T-cell (primary cell): ENCODE measurements around the gene RABIF. TPM values are rescaled to one million over a fixed set of nuclear protein-coding genes. Genes with fewer than 3 reads are reported as not detected.
"Not testable (repeated sequence)": the region's sequence is repeated elsewhere in the genome, so short reads cannot be mapped to it uniquely, and the experiment has no call there.

ENCODE experiments used
- ATAC-seq, 4 experiments: fragments of 200-7000 bp in 3 of 4; fragments of 150-1000 bp in 1 of 4; cut with Tn5 transposase; replicated peaks in 1 of 4; 1 replicate in 3 of 4; 2 replicates in 1 of 4; pipeline ENCODE4 v1.10.0; 2021; ENCODE audit warnings: moderate library complexity in 3 of 4, mild to moderate bottlenecking in 2 of 4, moderate number of reproducible peaks in 1 of 4
- CTCF ChIA-PET, 2 donors: fragments of 300-600 bp; sonication (Branson Sonifier 250); formaldehyde crosslinking; loops; one replicate each; lab custom pipeline; 2022; ENCODE audit warnings: antibody characterized with exemption in 2 of 2; lab: Charles Lee
- POLR2A ChIA-PET, 2 donors: fragments of 300-600 bp; sonication (Branson Sonifier 250); formaldehyde crosslinking; loops; one replicate each; lab custom pipeline; 2022; ENCODE audit warnings: antibody characterized with exemption in 2 of 2; lab: Charles Lee
- DNase-seq, 35 experiments: peaks; one replicate each; pipeline versions ENCODE4 v3.0.0 to v3.0.0-alpha.2; 2013 to 2023
- H3K27ac ChIP-seq: one replicate; pipeline ENCODE4 v1.5.1; 2013; ENCODE audit warnings: low read length
- H3K27me3 ChIP-seq, 2 experiments: replicated peaks in 1 of 2; 1 replicate in 1 of 2; 2 replicates in 1 of 2; pipeline versions ENCODE4 v1.6.1 to v1.7.0; 2013; ENCODE audit warnings: low read length in 1 of 2, mixed read lengths in 1 of 2; ENCODE audit not compliant: control insufficient read depth in 2 of 2, insufficient read depth in 2 of 2; ENCODE audit errors: extremely low read depth in 1 of 2
- H3K36me3 ChIP-seq, 2 donors: 1 replicate in 1 of 2; 2 replicates in 1 of 2; pipeline versions ENCODE4 v1.6.1 to v1.7.0; 2013; ENCODE audit warnings: low read length in 1 of 2; ENCODE audit not compliant: control insufficient read depth in 2 of 2, insufficient read depth in 1 of 2; ENCODE audit errors: extremely low read depth in 1 of 2
- H3K4me1 ChIP-seq, 2 experiments: 1 replicate in 1 of 2; 2 replicates in 1 of 2; pipeline versions ENCODE4 v1.6.1 to v1.7.0; 2013; ENCODE audit warnings: low read length in 2 of 2, mixed read lengths in 1 of 2; ENCODE audit not compliant: insufficient read depth in 2 of 2, control insufficient read depth in 1 of 2; ENCODE audit errors: extremely low read depth in 1 of 2
- H3K4me3 ChIP-seq, 2 donors: 1 replicate in 1 of 2; 2 replicates in 1 of 2; pipeline versions ENCODE4 v1.5.1 to v1.7.0; 2013; ENCODE audit warnings: mild to moderate bottlenecking in 2 of 2, low read length in 1 of 2, moderate library complexity in 1 of 2; ENCODE audit not compliant: control insufficient read depth in 1 of 2; ENCODE audit errors: extremely low read depth in 1 of 2
- H3K9me3 ChIP-seq: 2 replicates; pipeline ENCODE4 v1.7.0; 2013
- H3K27ac Mint-ChIP-seq, 2 donors: one replicate each; pipeline ENCODE4 v1.8.0; 2020 to 2021; ENCODE audit warnings: mild to moderate bottlenecking in 2 of 2, mixed read lengths in 2 of 2
- H3K27me3 Mint-ChIP-seq, 2 donors: one replicate each; pipeline ENCODE4 v1.8.0; 2021 to 2022; ENCODE audit warnings: mixed read lengths in 2 of 2
- H3K36me3 Mint-ChIP-seq: one replicate; pipeline ENCODE4 v1.8.0; 2021; ENCODE audit warnings: mixed read lengths
- H3K4me1 Mint-ChIP-seq, 3 donors: one replicate each; pipeline ENCODE4 v1.8.0; 2020 to 2022; ENCODE audit warnings: mixed read lengths in 3 of 3, mild to moderate bottlenecking in 1 of 3
- H3K4me3 Mint-ChIP-seq, 3 donors: one replicate each; pipeline ENCODE4 v1.8.0; 2020 to 2022; ENCODE audit warnings: mild to moderate bottlenecking in 3 of 3, mixed read lengths in 3 of 3, moderate library complexity in 3 of 3
- H3K9me3 Mint-ChIP-seq, 3 donors: one replicate each; pipeline ENCODE4 v1.8.0; 2020 to 2022; ENCODE audit warnings: mixed read lengths in 3 of 3
- WGBS: methylation state at CpG from one replicate; pipeline ENCODE4 v1.1.5; 2013; ENCODE audit warnings: missing lambda C conversion rate; ENCODE audit not compliant: insufficient coverage; 5-methylcytosine and 5-hydroxymethylcytosine counted together
- total RNA-seq, 35 experiments: library from RNA in 6 of 35; stranded (reverse) in 6 of 35; fragments of 120-200 nt in 1 of 35; gene quantifications; one replicate each; pipeline versions ENCODE4 v1.2.1 to v1.2.4 and lab custom pipeline; 2013 to 2026

Gene RABIF
- total RNA-seq, 5 donors from 2014 or later (not counting 1 experiment from before 2014, with no cell fraction given) = 9.2 to 18.3 (median 15.6) TPM

GRCh38 chr1:202908998-202909397, 20.0 kb upstream of the RABIF start:
- H3K4me1 Mint-ChIP-seq = no peaks in the 10 kb centered on the region
- H3K9me3 ChIP-seq = no peaks in the 10 kb centered on the region
- CTCF ChIA-PET = no interaction called here
- peaks cover 6 to 49% of the 10 kb centered on the region in 2 donors for H3K36me3 ChIP-seq
- POLR2A ChIA-PET = no interaction called here
- H3K27me3 Mint-ChIP-seq = no peaks in the 10 kb centered on the region
- no peak overlapping the region for H3K4me3 ChIP-seq
- no peaks in the 10 kb centered on the region for H3K9me3 Mint-ChIP-seq
- WGBS = 100% methylated on average over 1 of the region's 6 CpGs
- no peak for DNase-seq
- no peak for ATAC-seq
- H3K36me3 Mint-ChIP-seq = peaks cover 50% of the 10 kb centered on the region
- no peak overlapping the region for H3K4me3 Mint-ChIP-seq
- no peaks in the 10 kb centered on the region for H3K27me3 ChIP-seq
- no peak overlapping the region for H3K27ac Mint-ChIP-seq
- no peaks in the 10 kb centered on the region for H3K4me1 ChIP-seq
- no peak overlapping the region for H3K27ac ChIP-seq

GRCh38 chr1:202905331-202905730, 16.4 kb upstream of the RABIF start:
- Histone ChIP-seq H3K4me1 (no peaks in the 10 kb centered on the region), H3K27me3 (no peaks in the 10 kb centered on the region), H3K27ac (no peak overlapping the region), H3K4me3 (no peak overlapping the region), H3K36me3 (peaks cover 6 to 43% of the 10 kb centered on the region in 2 donors), H3K9me3 (no peaks in the 10 kb centered on the region)
- ChIA-PET CTCF (no interaction called here), POLR2A (no interaction called here)
- Mint-ChIP-seq H3K27me3 (no peaks in the 10 kb centered on the region), H3K9me3 (no peaks in the 10 kb centered on the region), H3K27ac (no peak overlapping the region), H3K4me1 (no peaks in the 10 kb centered on the region), H3K36me3 (peaks cover 36% of the 10 kb centered on the region), H3K4me3 (no peak overlapping the region)
- ATAC-seq = no peak
- WGBS = no CpG with 5 or more reads among the region's 4 CpGs
- DNase-seq = no peak

DNA sequence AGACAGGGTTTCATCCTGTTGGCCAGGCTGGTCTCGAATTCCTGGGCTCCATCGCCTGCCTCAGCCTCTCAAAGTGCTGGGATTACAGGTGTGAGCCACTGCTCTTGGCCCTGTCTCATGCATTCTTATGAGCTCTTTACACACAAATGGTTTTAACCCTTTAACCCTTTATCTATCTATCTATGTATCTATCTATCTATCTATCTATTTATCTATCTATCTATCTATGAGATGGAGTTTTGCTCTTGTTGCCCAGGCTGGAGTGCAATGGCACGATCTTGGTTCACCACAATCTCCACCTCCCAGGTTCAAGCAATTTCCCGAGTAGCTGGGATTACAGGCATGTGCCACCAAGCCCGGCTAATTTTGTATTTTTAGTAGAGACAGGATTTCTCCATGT, 14.9 kb upstream of the RABIF start:
- H3K36me3 Mint-ChIP-seq = peaks cover 30% of the 10 kb centered on the region
- WGBS = no CpG with 5 or more reads among the region's 5 CpGs
- H3K9me3 Mint-ChIP-seq, DNase-seq, H3K27ac ChIP-seq, H3K4me3 Mint-ChIP-seq, POLR2A ChIA-PET, H3K9me3 ChIP-seq, H3K27me3 Mint-ChIP-seq, H3K4me1 ChIP-seq, H3K4me3 ChIP-seq, H3K27ac Mint-ChIP-seq, H3K27me3 ChIP-seq, H3K4me1 Mint-ChIP-seq, ATAC-seq, CTCF ChIA-PET: not testable (repeated sequence)
- H3K36me3 ChIP-seq = peaks cover 12 to 40% of the 10 kb centered on the region in 2 donors

- Mint-ChIP-seq H3K9me3 (no peaks in the 10 kb centered on the region), H3K36me3 (peaks cover 37% of the 10 kb centered on the region), H3K27ac (no peak overlapping the region), H3K27me3 (no peaks in the 10 kb centered on the region), H3K4me3 (no peak overlapping the region), H3K4me1 (no peaks in the 10 kb centered on the region)
- H3K36me3 ChIP-seq = peaks cover 10 to 47% of the 10 kb centered on the region in 2 donors
- DNase-seq (no peak), ATAC-seq (no peak)
- H3K4me3 ChIP-seq = no peak overlapping the region
- no peaks in the 10 kb centered on the region for H3K4me1 ChIP-seq
- H3K27ac ChIP-seq = no peak overlapping the region
- ChIA-PET POLR2A (interaction anchor here in 1 of 2 donors (0.7 kb wide), 1 partner anchor 51 kb away, joined by 3 read pairs; no protein-coding TSS in a partner anchor), CTCF (interaction anchor here in 1 of 2 donors (0.5 kb wide), 1 partner anchor 436 kb away, joined by 4 read pairs; no protein-coding TSS in a partner anchor)
- WGBS = 93% methylated on average over 2 of the region's 4 CpGs
- H3K9me3 ChIP-seq = no peaks in the 10 kb centered on the region
- no peaks in the 10 kb centered on the region for H3K27me3 ChIP-seq
These were observed 12.6 kb upstream of the RABIF start for GRCh38 chr1:202901555-202901954.

GRCh38 chr1:202892501-202892900, 3.6 kb upstream of the RABIF start:
- peaks cover 41% of the 10 kb centered on the region for H3K36me3 Mint-ChIP-seq
- 100% methylated on average over 3 of the region's 7 CpGs for WGBS
- no peak overlapping the region for H3K4me3 Mint-ChIP-seq
- no peaks in the 10 kb centered on the region for H3K27me3 ChIP-seq
- ChIA-PET POLR2A (interaction anchor here (0.6 to 1.1 kb wide), 2 partner anchors 107 to 128 kb away, joined by 4 read pairs; no protein-coding TSS in a partner anchor), CTCF (no interaction called here)
- peaks cover 0 to 60% of the 10 kb centered on the region in 2 donors for H3K36me3 ChIP-seq
- H3K27ac Mint-ChIP-seq = no peak overlapping the region
- ATAC-seq = no peak
- H3K27ac ChIP-seq = no peak overlapping the region
- no peaks in the 10 kb centered on the region for H3K9me3 Mint-ChIP-seq
- H3K27me3 Mint-ChIP-seq = no peaks in the 10 kb centered on the region
- H3K4me1 ChIP-seq = peaks cover 8 to 12% of the 10 kb centered on the region in 2 experiments
- peaks cover 9 to 19% (median 14%) of the 10 kb centered on the region in 3 donors for H3K4me1 Mint-ChIP-seq
- H3K4me3 ChIP-seq = no peak overlapping the region
- H3K9me3 ChIP-seq = no peaks in the 10 kb centered on the region
- no peak for DNase-seq

GRCh38 chr1:202890392-202890791, 1.4 kb upstream of the RABIF start:
- no peak overlapping the region for H3K27ac ChIP-seq

More at GRCh38 chr1:202890392-202890791, 1.4 kb upstream of the RABIF start:
- 100% methylated on average over 1 of the region's 4 CpGs for WGBS
- no peak for DNase-seq
- Mint-ChIP-seq H3K4me3 (no peak overlapping the region), H3K9me3 (no peaks in the 10 kb centered on the region), H3K36me3 (peaks cover 27% of the 10 kb centered on the region), H3K27me3 (no peaks in the 10 kb centered on the region), H3K27ac (peak overlapping the region in 1 of 2 donors; percentile 43), H3K4me1 (peaks cover 13 to 23% (median 17%) of the 10 kb centered on the region in 3 donors)
- ATAC-seq = no peak
- Histone ChIP-seq H3K4me1 (peaks cover 8 to 19% of the 10 kb centered on the region in 2 experiments), H3K4me3 (no peak overlapping the region), H3K36me3 (peaks cover 0 to 43% of the 10 kb centered on the region in 2 donors), H3K9me3 (no peaks in the 10 kb centered on the region), H3K27me3 (no peaks in the 10 kb centered on the region)
- CTCF ChIA-PET = interaction anchor here in 1 of 2 donors (1.0 kb wide), 1 partner anchor 1917 kb away, joined by 3 read pairs; no protein-coding TSS in a partner anchor
- POLR2A ChIA-PET = interaction anchor here in 1 of 2 donors (0.6 to 1.0 kb wide), 3 partner anchors 11 to 65 kb away, joined by 3 read pairs; partner anchors contain the start of gene KLHL12
